ENCODE measurements around the gene DNM2. TPM values are rescaled to one million over a fixed set of nuclear protein-coding genes. Genes with fewer than 3 reads are reported as not detected.

Gene DNM2
- total RNA-seq, 2 experiments from 2014 or later: 279 to 286 TPM

- peak overlapping the region; percentile 93 for H3K27ac Mint-ChIP-seq
- peaks cover 94% of the 10 kb centered on the region for H3K4me1 ChIP-seq (ENCODE audit: insufficient read depth, low read length)
- intact Hi-C loops (cut with DNase I, micrococcal nuclease): no loop called here
- peak overlapping the region; percentile 67 for H3K4me3 Mint-ChIP-seq
- H3K27me3 Mint-ChIP-seq: no peaks in the 10 kb centered on the region
- peaks cover 23% of the 10 kb centered on the region for H3K36me3 ChIP-seq (ENCODE audit: insufficient read depth, low read length)
- H3K4me1 Mint-ChIP-seq (ENCODE audit: low read depth): peaks cover 87% of the 10 kb centered on the region
- no peaks in the 10 kb centered on the region for H3K9me3 ChIP-seq (ENCODE audit: control insufficient read depth in 1 of 2, insufficient read depth in 1 of 2, low read length in 2 of 2)
- H3K36me3 Mint-ChIP-seq (ENCODE audit: low read depth): peaks cover 50% of the 10 kb centered on the region
- H3K9me3 Mint-ChIP-seq: no peaks in the 10 kb centered on the region
- H3K27ac ChIP-seq (ENCODE audit: low read depth in 1 of 2, low read length in 2 of 2): peak overlapping the region; percentile 60 to 91
- ChIA-PET POLR2A (interaction anchor here (1.0 to 4.3 kb wide), 12 partner anchors 8 to 193 kb away, joined by 3 to 80 read pairs (median 6); partner anchors contain the start of genes CARM1, DNM2, QTRT1 and TMED1), CTCF (interaction anchor here (1.0 to 6.7 kb wide), 4 partner anchors 10 to 104 kb away, joined by 3 to 45 read pairs (median 6); partner anchors contain the start of genes DNM2 and QTRT1)
- peak; percentile 27 for ATAC-seq (ENCODE audit: poor library complexity)
- TF ChIP-seq, protein P1, sequence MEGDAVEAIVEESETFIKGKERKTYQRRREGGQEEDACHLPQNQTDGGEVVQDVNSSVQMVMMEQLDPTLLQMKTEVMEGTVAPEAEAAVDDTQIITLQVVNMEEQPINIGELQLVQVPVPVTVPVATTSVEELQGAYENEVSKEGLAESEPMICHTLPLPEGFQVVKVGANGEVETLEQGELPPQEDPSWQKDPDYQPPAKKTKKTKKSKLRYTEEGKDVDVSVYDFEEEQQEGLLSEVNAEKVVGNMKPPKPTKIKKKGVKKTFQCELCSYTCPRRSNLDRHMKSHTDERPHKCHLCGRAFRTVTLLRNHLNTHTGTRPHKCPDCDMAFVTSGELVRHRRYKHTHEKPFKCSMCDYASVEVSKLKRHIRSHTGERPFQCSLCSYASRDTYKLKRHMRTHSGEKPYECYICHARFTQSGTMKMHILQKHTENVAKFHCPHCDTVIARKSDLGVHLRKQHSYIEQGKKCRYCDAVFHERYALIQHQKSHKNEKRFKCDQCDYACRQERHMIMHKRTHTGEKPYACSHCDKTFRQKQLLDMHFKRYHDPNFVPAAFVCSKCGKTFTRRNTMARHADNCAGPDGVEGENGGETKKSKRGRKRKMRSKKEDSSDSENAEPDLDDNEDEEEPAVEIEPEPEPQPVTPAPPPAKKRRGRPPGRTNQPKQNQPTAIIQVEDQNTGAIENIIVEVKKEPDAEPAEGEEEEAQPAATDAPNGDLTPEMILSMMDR (IDR thresholded peaks at IDR 0.05): no peak
- no peaks in the 10 kb centered on the region for H3K27me3 ChIP-seq (ENCODE audit: control insufficient read depth in 1 of 2, insufficient read depth in 2 of 2, low read length in 2 of 2)
- peak overlapping the region; percentile 34 for H3K4me3 ChIP-seq (ENCODE audit: low read length)
- DNase-seq: peak in 7 of 14 experiments; percentile 21 to 67 (median 53)
These were observed 42.5 kb downstream of the DNM2 start for GRCh38 chr19:10760273-10760944.

GRCh38 chr19:10761443-10762250 is 43.8 kb downstream of the DNM2 start:
- Histone ChIP-seq H3K9me3 (ENCODE audit: control insufficient read depth in 1 of 2, insufficient read depth in 1 of 2, low read length in 2 of 2) (no peaks in the 10 kb centered on the region), H3K36me3 (ENCODE audit: insufficient read depth, low read length) (peaks cover 22% of the 10 kb centered on the region), H3K4me1 (ENCODE audit: insufficient read depth, low read length) (peaks cover 93% of the 10 kb centered on the region), H3K27me3 (ENCODE audit: control insufficient read depth in 1 of 2, insufficient read depth in 2 of 2, low read length in 2 of 2) (no peaks in the 10 kb centered on the region), H3K27ac (ENCODE audit: low read depth in 1 of 2, low read length in 2 of 2) (peak overlapping the region; percentile 66 to 78), H3K4me3 (ENCODE audit: low read length) (no peak overlapping the region)
- H3K9me3 Mint-ChIP-seq: no peaks in the 10 kb centered on the region
- H3K27ac Mint-ChIP-seq: peak overlapping the region; percentile 93
- DNase-seq: peak in 1 of 14 experiments; percentile 22
- no peak for ATAC-seq (ENCODE audit: poor library complexity)
- H3K36me3 Mint-ChIP-seq (ENCODE audit: low read depth): peaks cover 50% of the 10 kb centered on the region
- H3K27me3 Mint-ChIP-seq: no peaks in the 10 kb centered on the region
- peaks cover 84% of the 10 kb centered on the region for H3K4me1 Mint-ChIP-seq (ENCODE audit: low read depth)
- intact Hi-C loops (cut with DNase I, micrococcal nuclease): no loop called here
- peak overlapping the region; percentile 58 for H3K4me3 Mint-ChIP-seq
- TF ChIP-seq, protein P1 (IDR thresholded peaks at IDR 0.05): no peak
- CTCF ChIA-PET: interaction anchor here (0.6 to 6.7 kb wide), 2 partner anchors 44 to 117 kb away, joined by 3 to 45 read pairs; partner anchors contain the start of gene DNM2
- POLR2A ChIA-PET: interaction anchor here (3.5 to 3.9 kb wide), 2 partner anchors 43 to 74 kb away, joined by 16 to 30 read pairs; partner anchors contain the start of genes DNM2 and TMED1

DNA sequence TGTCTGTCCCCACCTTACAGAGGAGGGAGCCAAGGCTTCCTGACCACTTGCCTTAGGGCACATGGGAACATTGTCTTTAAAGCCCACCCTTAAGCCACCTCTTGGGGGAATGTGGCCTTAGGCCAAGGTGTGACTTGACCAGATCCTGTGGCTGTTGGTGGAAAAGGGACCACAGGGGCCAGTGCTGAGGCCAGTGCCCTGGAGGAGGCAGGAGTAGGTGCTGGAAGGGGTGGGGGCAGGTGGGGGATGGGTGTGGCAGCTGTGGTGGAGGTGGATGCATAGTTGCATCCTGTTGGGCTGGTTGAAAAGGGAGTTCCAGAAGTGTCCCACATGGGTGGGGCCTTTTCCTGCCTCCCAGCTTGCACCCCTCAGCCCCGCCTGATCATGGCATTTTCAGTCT is 44.8 kb downstream of the DNM2 start:
- DNase-seq (peak in 12 of 14 experiments; percentile 32 to 77 (median 48)), ATAC-seq (ENCODE audit: poor library complexity) (peak; percentile 8)
- Mint-ChIP-seq H3K27ac (peak overlapping the region; percentile 93), H3K36me3 (ENCODE audit: low read depth) (peaks cover 50% of the 10 kb centered on the region), H3K4me1 (ENCODE audit: low read depth) (peaks cover 82% of the 10 kb centered on the region), H3K4me3 (peak overlapping the region; percentile 67), H3K9me3 (no peaks in the 10 kb centered on the region), H3K27me3 (no peaks in the 10 kb centered on the region)
- Histone ChIP-seq H3K27me3 (ENCODE audit: control insufficient read depth in 1 of 2, insufficient read depth in 2 of 2, low read length in 2 of 2) (no peaks in the 10 kb centered on the region), H3K9me3 (ENCODE audit: control insufficient read depth in 1 of 2, insufficient read depth in 1 of 2, low read length in 2 of 2) (no peaks in the 10 kb centered on the region), H3K4me3 (ENCODE audit: low read length) (no peak overlapping the region), H3K36me3 (ENCODE audit: insufficient read depth, low read length) (peaks cover 22% of the 10 kb centered on the region), H3K27ac (ENCODE audit: low read depth in 1 of 2, low read length in 2 of 2) (peak overlapping the region; percentile 66 to 78), H3K4me1 (ENCODE audit: insufficient read depth, low read length) (peaks cover 89% of the 10 kb centered on the region)
- TF ChIP-seq, protein P1 (IDR thresholded peaks at IDR 0.05): no peak
- CTCF ChIA-PET: interaction anchor here (6.7 kb wide), 1 partner anchor 45 kb away, joined by 45 read pairs; the partner anchor contains the start of gene DNM2
- POLR2A ChIA-PET: interaction anchor here (1.2 to 3.9 kb wide), 4 partner anchors 32 to 345 kb away, joined by 3 to 30 read pairs (median 4); partner anchors contain the start of genes CARM1 and DNM2
- intact Hi-C loops (cut with DNase I, micrococcal nuclease): no loop called here

All from CD4-positive, alpha-beta T cell (primary cell).